HUES64 (cell line): Measurements from ENCODE around the gene CDH23.
"Not testable (repeated sequence)": the region's sequence is repeated elsewhere in the genome, so short reads cannot be mapped to it uniquely, and the experiment has no call there.

ENCODE experiments used
- H3K27ac ChIP-seq: 2 replicates; pipeline ENCODE4 v1.7.0; 2013; ENCODE audit warnings: low read depth, low read length, inconsistent platforms
- H3K27me3 ChIP-seq: 2 replicates; pipeline ENCODE4 v1.6.1; 2013; ENCODE audit warnings: mild to moderate bottlenecking, low read length; ENCODE audit not compliant: insufficient read depth
- H3K36me3 ChIP-seq: 2 replicates; pipeline ENCODE4 v1.6.1; 2013; ENCODE audit warnings: mild to moderate bottlenecking, low read length; ENCODE audit not compliant: insufficient read depth
- H3K4me1 ChIP-seq: 2 replicates; pipeline ENCODE4 v1.6.1; 2013; ENCODE audit warnings: mild to moderate bottlenecking, low read length, moderate library complexity; ENCODE audit not compliant: insufficient read depth
- H3K4me3 ChIP-seq: 2 replicates; pipeline ENCODE4 v1.5.1; 2013; ENCODE audit warnings: mild to moderate bottlenecking, low read length, moderate library complexity
- H3K9ac ChIP-seq: 2 replicates; pipeline ENCODE4 v1.6.1; 2013; ENCODE audit warnings: mild to moderate bottlenecking, low read depth, low read length
- H3K9me3 ChIP-seq: 2 replicates; pipeline ENCODE4 v1.6.1; 2013; ENCODE audit warnings: low read depth, low read length; ENCODE audit not compliant: insufficient read depth
- WGBS: fragments of 150-250, 120-280 bp; methylation state at CpG from one replicate; pipeline ENCODE4 v1.1.7; 2013; ENCODE audit warnings: missing lambda C conversion rate; 5-methylcytosine and 5-hydroxymethylcytosine counted together

CDH23 gene

DNA sequence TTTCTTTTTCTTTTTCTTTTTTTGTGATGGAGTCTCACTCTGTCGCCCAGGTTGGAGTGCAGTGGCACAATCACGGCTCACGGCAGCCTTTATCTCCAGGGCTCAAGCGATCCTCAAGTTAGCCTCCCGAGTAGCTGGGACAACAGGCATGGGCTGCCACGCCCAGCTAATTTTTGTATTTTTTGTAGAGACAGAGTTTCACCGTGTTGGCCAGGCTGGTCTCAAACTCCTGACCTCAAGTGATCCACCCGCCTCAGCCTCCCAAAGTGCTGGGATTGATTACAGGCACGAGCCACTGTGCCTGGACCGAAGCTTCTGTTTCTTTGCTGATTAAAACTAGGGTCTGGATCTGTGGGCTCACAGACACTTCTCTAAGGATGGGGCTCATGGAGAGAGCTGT, 37.8 kb upstream of the CDH23 start:
- not testable (repeated sequence) for H3K27me3 ChIP-seq, H3K27ac ChIP-seq, H3K4me1 ChIP-seq, H3K9me3 ChIP-seq, H3K4me3 ChIP-seq, H3K9ac ChIP-seq
- H3K36me3 ChIP-seq = peaks cover 17% of the 10 kb centered on the region; the same call in 1 of the 2 replicates
- 93% methylated on average over 10 of the region's 10 CpGs for WGBS

DNA sequence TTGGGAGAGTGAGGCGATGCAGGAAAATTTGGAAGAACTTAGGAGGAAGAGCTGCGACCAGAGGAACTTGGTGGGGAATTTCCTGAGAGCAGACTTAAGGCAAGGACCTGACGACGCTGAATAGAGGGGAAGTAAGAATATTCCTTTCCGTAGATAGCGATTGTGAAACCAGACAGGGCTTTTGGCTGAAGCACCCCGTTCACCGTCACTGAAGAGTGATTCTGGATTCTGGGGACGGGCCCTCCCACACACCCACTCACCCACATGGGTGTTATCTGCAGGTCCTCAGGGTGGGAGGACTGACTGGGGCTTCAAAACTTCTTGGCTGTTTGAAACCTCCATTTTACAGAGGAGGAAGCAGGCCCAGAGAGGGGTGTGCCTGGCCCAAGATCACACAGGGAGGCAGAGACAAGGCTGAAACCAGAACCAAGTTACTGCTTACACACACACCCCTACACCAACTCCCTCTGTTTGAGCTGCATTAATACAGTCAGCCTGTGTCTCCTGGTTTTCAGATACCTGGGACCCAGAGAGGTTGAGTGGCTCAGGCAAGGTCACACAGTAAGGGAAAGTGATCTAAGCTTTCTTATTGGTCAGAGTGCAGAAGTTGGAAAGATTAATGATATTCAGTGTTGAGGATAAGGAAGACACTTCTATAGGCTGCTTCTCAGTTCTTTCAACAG, 37.2 kb upstream of the CDH23 start:
- WGBS = 90% methylated on average over 9 of the region's 9 CpGs
- Histone ChIP-seq H3K9me3 (no peaks in the 10 kb centered on the region), H3K4me1 (0 out of 2 replicates have a peak, but pooled peaks cover 4% of the 10 kb centered on the region), H3K27ac (no peak overlapping the region), H3K4me3 (no peak overlapping the region), H3K27me3 (no peaks in the 10 kb centered on the region), H3K9ac (no peak overlapping the region), H3K36me3 (peaks cover 17% of the 10 kb centered on the region; the same call in 1 of the 2 replicates)

DNA sequence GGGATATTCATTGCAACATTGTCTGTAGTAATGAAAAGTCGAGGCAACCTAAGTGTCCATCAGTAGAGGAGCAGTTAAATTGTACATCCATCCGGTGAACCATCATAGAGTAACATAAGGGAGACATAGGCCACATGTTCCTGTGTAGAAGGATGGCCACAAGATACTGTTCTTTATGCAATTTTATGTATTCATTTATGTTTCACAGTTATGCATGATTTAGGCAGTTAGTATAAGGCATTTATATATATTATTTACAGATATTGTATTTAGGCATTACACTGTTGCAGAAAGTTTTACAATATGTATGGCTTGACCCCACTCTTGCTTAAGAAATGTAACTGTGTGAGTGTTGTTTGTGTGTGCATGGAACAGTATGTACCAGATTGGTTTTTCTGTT, 36.0 kb upstream of the CDH23 start:
- Histone ChIP-seq H3K9me3 (no peaks in the 10 kb centered on the region), H3K27ac (no peak overlapping the region), H3K4me3 (no peak overlapping the region), H3K9ac (no peak overlapping the region), H3K36me3 (peaks cover 17% of the 10 kb centered on the region; the same call in 1 of the 2 replicates), H3K4me1 (0 out of 2 replicates have a peak, but pooled peaks cover 4% of the 10 kb centered on the region), H3K27me3 (no peaks in the 10 kb centered on the region)
- WGBS = 98% methylated on average over 2 of the region's 2 CpGs

DNA sequence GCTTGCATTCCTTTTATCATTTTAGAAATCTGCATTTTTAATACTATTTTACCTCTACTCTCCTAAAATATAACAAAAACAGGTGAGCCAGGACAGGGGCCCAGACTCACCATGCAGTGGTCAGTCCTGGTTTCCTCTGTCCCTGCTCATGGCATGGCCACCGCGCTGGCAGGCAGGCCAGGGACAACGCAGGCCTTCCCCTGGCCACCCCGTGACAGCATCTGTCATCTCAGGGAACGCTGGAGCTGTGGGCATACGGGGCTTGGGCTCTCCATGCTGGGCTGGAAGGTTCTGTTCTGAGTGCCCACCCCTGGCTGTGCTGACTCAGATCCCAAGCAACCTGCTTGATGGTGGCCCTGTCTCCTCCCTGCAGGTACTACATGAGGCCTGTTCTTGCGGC, 35.1 kb upstream of the CDH23 start:
- Histone ChIP-seq H3K4me1 (0 out of 2 replicates have a peak, but pooled peaks cover 4% of the 10 kb centered on the region), H3K4me3 (no peak overlapping the region), H3K9ac (no peak overlapping the region), H3K27ac (no peak overlapping the region), H3K27me3 (no peaks in the 10 kb centered on the region), H3K36me3 (peaks cover 12% of the 10 kb centered on the region; the same call in 1 of the 2 replicates), H3K9me3 (no peaks in the 10 kb centered on the region)
- 94% methylated on average over 7 of the region's 7 CpGs for WGBS

DNA sequence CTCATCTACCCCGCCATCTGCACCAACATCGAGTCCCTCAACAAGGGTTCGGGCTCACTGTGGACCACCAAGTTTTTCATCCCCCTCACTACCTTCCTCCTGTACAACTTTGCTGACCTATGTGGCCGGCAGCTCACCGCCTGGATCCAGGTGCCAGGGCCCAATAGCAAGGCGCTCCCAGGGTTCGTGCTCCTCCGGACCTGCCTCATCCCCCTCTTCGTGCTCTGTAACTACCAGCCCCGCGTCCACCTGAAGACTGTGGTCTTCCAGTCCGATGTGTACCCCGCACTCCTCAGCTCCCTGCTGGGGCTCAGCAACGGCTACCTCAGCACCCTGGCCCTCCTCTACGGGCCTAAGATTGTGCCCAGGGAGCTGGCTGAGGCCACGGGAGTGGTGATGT, 34.6 kb upstream of the CDH23 start:
- 95% methylated on average over 16 of the region's 16 CpGs for WGBS
- peaks cover 12% of the 10 kb centered on the region; the same call in 1 of the 2 replicates for H3K36me3 ChIP-seq
- 0 out of 2 replicates have a peak, but pooled peaks cover 4% of the 10 kb centered on the region for H3K4me1 ChIP-seq
- no peaks in the 10 kb centered on the region for H3K27me3 ChIP-seq
- H3K9me3 ChIP-seq = no peaks in the 10 kb centered on the region
- no peak overlapping the region for H3K27ac ChIP-seq
- no peak overlapping the region for H3K4me3 ChIP-seq
- H3K9ac ChIP-seq = no peak overlapping the region

DNA sequence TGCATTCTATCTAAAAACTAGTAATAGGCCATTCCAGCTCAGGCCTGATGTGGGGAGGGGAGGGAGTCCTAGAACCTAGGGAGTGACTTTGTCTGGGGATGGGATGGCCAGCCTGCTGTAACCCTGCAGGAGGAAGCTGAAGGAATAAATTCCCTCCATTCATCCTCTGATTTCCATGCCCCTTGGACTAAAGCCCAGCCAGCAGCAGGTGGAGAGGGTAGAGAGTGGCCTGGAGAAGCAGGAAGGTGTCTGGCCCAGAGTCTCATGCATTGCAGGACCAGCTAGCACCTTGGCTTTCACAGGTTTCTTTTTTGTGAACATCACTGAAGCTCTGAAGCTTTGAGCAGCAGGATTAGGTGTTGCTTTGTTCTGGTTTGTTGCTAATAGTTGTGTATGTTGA, 32.8 kb upstream of the CDH23 start:
- Histone ChIP-seq H3K36me3 (peaks cover 12% of the 10 kb centered on the region; the same call in 1 of the 2 replicates), H3K9me3 (no peaks in the 10 kb centered on the region), H3K27ac (no peak overlapping the region), H3K27me3 (no peaks in the 10 kb centered on the region), H3K4me3 (no peak overlapping the region), H3K9ac (no peak overlapping the region), H3K4me1 (0 out of 2 replicates have a peak, but pooled peaks cover 4% of the 10 kb centered on the region)

DNA sequence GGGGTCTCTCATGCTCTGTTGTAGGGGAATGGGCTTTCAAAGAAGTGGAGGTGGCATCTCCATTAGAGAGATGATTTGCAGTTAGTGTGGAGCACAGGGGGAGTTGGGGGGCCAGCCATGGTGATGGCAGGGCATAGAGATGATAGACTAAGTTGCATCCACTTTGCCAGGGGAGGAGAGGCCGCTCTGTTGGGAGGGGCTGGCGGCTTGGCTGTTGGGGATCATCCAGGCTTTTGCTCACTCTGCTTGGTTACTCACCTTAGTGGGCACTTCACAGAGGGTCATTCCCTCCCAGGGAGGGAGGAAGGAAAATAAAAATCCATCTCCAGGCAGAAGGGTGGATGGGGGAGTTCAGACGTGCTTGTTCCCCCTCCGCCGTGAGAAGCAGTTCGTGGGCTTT, 31.4 kb upstream of the CDH23 start:
- WGBS = 94% methylated on average over 6 of the region's 6 CpGs
- H3K36me3 ChIP-seq = peaks cover 12% of the 10 kb centered on the region; the same call in 1 of the 2 replicates
- no peak overlapping the region for H3K27ac ChIP-seq

DNA sequence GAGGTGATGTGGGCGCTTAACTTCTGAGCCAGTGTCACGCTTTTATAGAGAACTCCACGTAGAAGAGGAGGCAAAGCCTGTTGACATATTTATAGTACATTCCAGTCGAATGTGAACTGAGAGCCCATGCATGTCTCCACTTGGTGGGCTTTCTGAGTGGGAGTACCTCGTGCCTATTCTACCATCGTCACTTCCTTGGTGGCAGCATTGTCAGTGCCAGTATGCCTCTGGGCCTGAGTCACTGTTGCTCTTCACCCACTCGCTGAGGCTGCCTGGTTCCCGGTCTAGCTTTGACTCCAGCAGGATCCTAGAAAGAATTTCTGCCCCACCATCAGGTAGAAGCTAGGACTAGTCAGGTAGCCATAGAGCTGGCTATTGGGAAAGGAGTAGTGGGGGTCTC, 30.0 kb upstream of the CDH23 start:
- Histone ChIP-seq H3K9me3 (no peaks in the 10 kb centered on the region), H3K4me3 (no peak overlapping the region), H3K4me1 (0 out of 2 replicates have a peak, but pooled peaks cover 4% of the 10 kb centered on the region), H3K9ac (no peak overlapping the region), H3K36me3 (peaks cover 12% of the 10 kb centered on the region; the same call in 1 of the 2 replicates), H3K27me3 (no peaks in the 10 kb centered on the region), H3K27ac (no peak overlapping the region)
- 87% methylated on average over 8 of the region's 8 CpGs for WGBS

More for the DNA sequence above, 31.4 kb upstream of the CDH23 start:
- Histone ChIP-seq H3K4me3 (no peak overlapping the region), H3K9ac (no peak overlapping the region), H3K4me1 (0 out of 2 replicates have a peak, but pooled peaks cover 4% of the 10 kb centered on the region), H3K27me3 (no peaks in the 10 kb centered on the region), H3K9me3 (no peaks in the 10 kb centered on the region)

DNA sequence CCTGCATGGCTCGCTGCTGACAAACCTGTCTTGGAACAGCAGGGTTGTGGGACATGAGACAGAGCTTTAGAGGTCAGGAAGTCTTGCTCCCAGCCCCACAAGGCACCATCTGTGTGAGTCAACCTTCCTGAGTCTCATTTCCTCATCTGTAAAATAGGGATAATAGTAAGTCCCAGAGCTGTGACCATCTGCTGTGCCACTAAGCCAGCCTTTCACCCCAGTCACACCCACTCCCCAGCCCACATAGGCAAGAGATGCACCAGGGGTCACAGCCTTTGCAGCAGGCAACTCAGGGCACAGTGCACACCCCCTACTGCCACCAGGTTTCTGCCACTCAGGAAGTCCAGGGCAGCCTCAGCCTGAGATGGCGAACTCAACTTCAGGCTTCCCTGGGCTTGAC, 29.4 kb upstream of the CDH23 start:
- no peak overlapping the region for H3K27ac ChIP-seq
- H3K36me3 ChIP-seq = peaks cover 9% of the 10 kb centered on the region; the same call in 1 of the 2 replicates
- WGBS = 97% methylated on average over 2 of the region's 2 CpGs
- no peak overlapping the region for H3K9ac ChIP-seq
- no peaks in the 10 kb centered on the region for H3K9me3 ChIP-seq
- no peak overlapping the region for H3K4me3 ChIP-seq
- H3K27me3 ChIP-seq = no peaks in the 10 kb centered on the region
- H3K4me1 ChIP-seq = 0 out of 2 replicates have a peak, but pooled peaks cover 4% of the 10 kb centered on the region

DNA sequence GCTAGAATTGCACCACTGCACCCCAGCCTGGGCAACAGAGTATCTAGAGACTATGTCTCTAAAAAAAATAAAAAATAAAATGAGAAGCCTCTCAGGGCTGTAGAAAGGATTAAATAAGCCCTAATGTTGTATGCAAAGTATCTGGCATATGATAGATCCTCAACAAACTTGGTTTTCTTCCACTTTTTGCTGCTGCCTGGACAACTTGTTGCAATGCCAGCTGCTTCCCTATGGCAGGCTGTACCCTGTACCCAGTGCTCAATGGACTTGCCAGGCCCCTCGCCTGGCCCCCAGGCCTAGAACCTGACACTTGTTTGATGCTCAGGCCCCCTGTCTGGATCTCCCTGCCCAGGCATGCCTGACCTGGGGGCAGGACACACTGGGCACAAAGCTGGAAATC, 28.5 kb upstream of the CDH23 start:
- WGBS = 85% methylated on average over 1 of the region's 1 CpG
- Histone ChIP-seq H3K9ac (no peak overlapping the region), H3K4me3 (no peak overlapping the region), H3K27ac (no peak overlapping the region), H3K4me1 (0 out of 2 replicates have a peak, but pooled peaks cover 4% of the 10 kb centered on the region), H3K9me3 (no peaks in the 10 kb centered on the region), H3K27me3 (no peaks in the 10 kb centered on the region), H3K36me3 (peaks cover under 1% of the 10 kb centered on the region; the same call in 1 of the 2 replicates)

DNA sequence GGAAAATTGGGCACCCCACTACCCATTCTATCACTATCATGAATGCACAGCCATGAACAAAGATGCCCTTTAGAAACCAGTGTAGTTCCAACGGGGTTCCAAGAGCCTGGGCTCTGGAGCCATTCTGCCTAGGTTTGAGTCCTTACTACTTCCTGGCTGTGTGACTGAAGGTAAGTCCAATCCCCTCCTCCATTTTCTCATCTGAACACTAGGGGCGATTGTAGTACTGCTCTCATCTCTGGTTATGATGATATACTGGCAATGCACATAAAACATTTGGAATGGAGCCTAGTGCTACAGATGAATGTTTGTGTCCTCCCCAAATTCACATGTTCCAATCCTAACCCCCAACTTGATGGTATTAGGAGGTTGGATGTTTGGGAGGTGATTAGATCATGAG, 28.1 kb upstream of the CDH23 start:
- Histone ChIP-seq H3K27ac (no peak overlapping the region), H3K36me3 (no peaks in the 10 kb centered on the region), H3K9ac (no peak overlapping the region), H3K9me3 (no peaks in the 10 kb centered on the region), H3K4me3 (no peak overlapping the region), H3K27me3 (0 out of 2 replicates have a peak, but pooled peaks cover 3% of the 10 kb centered on the region), H3K4me1 (0 out of 2 replicates have a peak, but pooled peaks cover 4% of the 10 kb centered on the region)
- 75% methylated on average over 2 of the region's 2 CpGs for WGBS
